Activated T-helper 2 cell treated with anti-CD3 and anti-CD28 coated beads, Interferon-gamma antibody, Interleukin-2, Interleukin-4, amounts not matched to agents 10 μg/mL and 5 μg/mL and 100 μg/mL, durations not matched to agents 14 hours and 24 hours and 36 hours (primary cell): ENCODE results near the gene HMGCS1. TPM values are rescaled to one million over a fixed set of nuclear protein-coding genes. Genes with fewer than 3 reads are reported as not detected.
A peak's percentile ranks its signal among the peaks of the same experiment; 100 is the strongest.

Experiments
- DNase-seq: peaks from one replicate; pipeline ENCODE4 v3.0.0; 2021; ENCODE audit warnings: low spot score
- H3K27ac Mint-ChIP-seq: one replicate; pipeline ENCODE4 v1.8.0; 2021; ENCODE audit warnings: mixed read lengths
- H3K27me3 Mint-ChIP-seq: one replicate; pipeline ENCODE4 v1.8.0; 2021; ENCODE audit warnings: low read depth, mixed read lengths
- H3K36me3 Mint-ChIP-seq: one replicate; pipeline ENCODE4 v1.8.0; 2021; ENCODE audit warnings: low read depth, mixed read lengths
- H3K4me1 Mint-ChIP-seq: one replicate; pipeline ENCODE4 v1.8.0; 2021; ENCODE audit warnings: low read depth, mixed read lengths
- H3K4me3 Mint-ChIP-seq: one replicate; pipeline ENCODE4 v1.8.0; 2021; ENCODE audit warnings: low read depth, mild to moderate bottlenecking, moderate library complexity, mixed read lengths
- H3K9me3 Mint-ChIP-seq: one replicate; pipeline ENCODE4 v1.8.0; 2021; ENCODE audit warnings: mixed read lengths
- intact Hi-C: fragments of 100-400 bp; cut with micrococcal nuclease; formaldehyde crosslinking; loops from one replicate; pipeline ENCODE4 v1.15.1; 2023
- total RNA-seq: library from RNA; stranded (reverse); gene quantifications from 2 replicates; pipeline ENCODE4 v1.2.3, GENCODE V29; 2022

The HMGCS1 gene
- total RNA-seq, 1 donor from 2014 or later, result 233 TPM

DNA sequence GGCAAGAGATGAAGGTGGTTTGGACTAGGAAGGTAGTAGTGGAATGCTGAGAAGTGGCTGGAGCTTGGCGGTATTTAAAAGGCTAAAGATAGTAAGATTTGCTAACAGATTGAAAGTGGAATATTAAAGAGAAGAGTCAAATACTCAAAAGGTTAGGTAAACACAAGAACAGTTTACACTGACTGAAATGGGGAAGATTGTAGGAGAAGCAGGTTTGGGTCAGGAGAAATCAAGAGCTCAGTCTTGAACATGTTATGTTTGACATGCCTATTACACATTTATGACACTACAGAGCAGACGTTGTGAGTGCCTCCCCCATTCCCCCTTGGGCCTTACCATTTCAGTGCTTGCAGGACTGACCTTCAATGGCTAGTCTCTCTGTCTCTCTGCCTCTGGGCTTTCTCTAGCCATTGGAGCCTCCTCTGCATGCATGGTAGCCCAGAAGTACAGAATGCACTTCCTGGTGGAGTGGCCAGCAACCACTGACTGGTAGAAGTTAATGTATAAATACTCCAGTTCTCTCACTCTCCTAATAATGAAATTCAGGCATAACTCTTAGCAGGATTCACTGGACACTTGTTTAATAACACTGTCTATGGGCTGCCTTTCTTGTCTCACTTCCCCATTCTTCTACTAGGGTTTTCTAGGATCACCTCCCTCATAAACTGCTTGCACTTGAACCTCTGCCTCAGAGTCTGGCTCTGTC lies 56.8 kb downstream of the HMGCS1 start:
- H3K9me3 Mint-ChIP-seq, result no peaks in the 10 kb centered on the region
- no peak for DNase-seq
- H3K27me3 Mint-ChIP-seq, result peaks cover 46% of the 10 kb centered on the region
- no peaks in the 10 kb centered on the region for H3K36me3 Mint-ChIP-seq
- intact Hi-C loops, result no loop called here
- H3K4me1 Mint-ChIP-seq, result no peaks in the 10 kb centered on the region
- no peak overlapping the region for H3K27ac Mint-ChIP-seq
- H3K4me3 Mint-ChIP-seq, result no peak overlapping the region

GRCh38 chr5:43255704-43256103 lies 57.5 kb downstream of the HMGCS1 start:
- Mint-ChIP-seq H3K27ac (no peak overlapping the region), H3K4me1 (no peaks in the 10 kb centered on the region)
- DNase-seq, result no peak

DNA sequence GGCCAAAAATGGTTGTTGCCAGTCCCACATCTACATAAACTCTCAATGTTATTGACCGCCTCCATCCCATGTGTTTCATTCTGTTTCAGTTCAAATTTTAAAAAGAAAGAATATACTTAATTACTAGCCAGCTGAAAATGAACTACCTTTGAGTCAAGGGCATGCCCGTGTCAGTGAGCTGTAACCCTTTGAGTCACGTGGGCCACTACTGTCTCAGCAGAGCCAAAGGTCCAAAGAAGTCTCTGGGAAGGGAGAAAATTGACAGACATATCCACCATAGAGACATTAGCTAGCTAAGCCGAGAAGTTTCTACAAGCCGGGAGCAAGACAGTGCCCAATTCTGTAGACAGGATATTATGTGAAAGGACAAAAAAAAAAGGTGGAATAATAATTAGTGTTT lies 61.5 kb downstream of the HMGCS1 start:
- intact Hi-C loops, result no loop called here
- DNase-seq, result no peak
- H3K9me3 Mint-ChIP-seq, result no peaks in the 10 kb centered on the region
- peaks cover 41% of the 10 kb centered on the region for H3K27me3 Mint-ChIP-seq
- H3K4me3 Mint-ChIP-seq, result no peak overlapping the region
- H3K4me1 Mint-ChIP-seq, result peaks cover 4% of the 10 kb centered on the region
- H3K36me3 Mint-ChIP-seq, result no peaks in the 10 kb centered on the region
- no peak overlapping the region for H3K27ac Mint-ChIP-seq

More at GRCh38 chr5:43255704-43256103, 57.5 kb downstream of the HMGCS1 start:
- intact Hi-C loops, result no loop called here
- Mint-ChIP-seq H3K36me3 (no peaks in the 10 kb centered on the region), H3K4me3 (no peak overlapping the region), H3K9me3 (no peaks in the 10 kb centered on the region), H3K27me3 (peaks cover 47% of the 10 kb centered on the region)

- Mint-ChIP-seq H3K9me3 (no peaks in the 10 kb centered on the region), H3K36me3 (no peaks in the 10 kb centered on the region), H3K27ac (no peak overlapping the region), H3K27me3 (peaks cover 14% of the 10 kb centered on the region), H3K4me1 (peaks cover 42% of the 10 kb centered on the region), H3K4me3 (no peak overlapping the region)
- intact Hi-C loops, result no loop called here
- DNase-seq, result no peak
Observed at GRCh38 chr5:43245724-43246385, 67.4 kb downstream of the HMGCS1 start.

DNA sequence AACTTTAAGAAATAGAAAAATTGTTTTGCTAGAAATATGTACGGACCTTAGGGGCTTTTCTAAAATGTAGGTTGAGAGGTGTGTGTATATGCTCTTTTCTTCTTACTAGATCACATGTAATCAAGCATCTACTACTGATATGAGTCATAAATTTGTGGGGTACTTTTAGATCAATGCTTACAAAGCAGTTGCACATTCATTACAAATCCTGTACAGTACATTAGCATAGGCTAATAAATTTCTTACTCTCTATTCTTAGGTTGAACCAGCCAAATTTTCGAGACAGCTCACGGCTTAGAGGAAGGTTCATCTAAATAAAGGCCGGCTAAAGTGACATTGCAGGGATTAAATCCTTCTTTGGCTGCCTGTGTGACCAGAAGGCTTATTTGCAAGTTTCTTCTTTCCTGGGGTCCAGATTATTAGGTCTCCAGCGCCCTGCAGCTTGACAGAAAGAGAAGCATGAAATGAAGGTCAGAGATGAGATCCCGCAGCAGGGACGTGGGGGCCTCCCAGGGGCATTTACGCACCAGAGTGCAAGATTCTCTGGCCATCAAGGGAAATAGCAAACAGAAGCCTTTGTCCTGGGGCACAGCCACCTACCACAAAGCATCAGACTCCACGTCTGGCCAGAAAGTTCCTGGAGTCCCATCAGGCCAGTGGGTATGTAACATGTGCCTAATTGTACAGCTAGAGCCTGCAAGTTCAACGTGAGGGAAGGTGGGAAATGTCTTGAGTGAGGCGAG lies 68.2 kb downstream of the HMGCS1 start:
- intact Hi-C loops, result loop anchor here (5.0 kb wide), 3 partner anchors 37 to 57 kb away; partner anchors contain the start of gene NIM1K
- Mint-ChIP-seq H3K36me3 (no peaks in the 10 kb centered on the region), H3K27ac (no peak overlapping the region), H3K27me3 (peaks cover 10% of the 10 kb centered on the region), H3K9me3 (no peaks in the 10 kb centered on the region), H3K4me3 (no peak overlapping the region), H3K4me1 (peaks cover 42% of the 10 kb centered on the region)
- DNase-seq, result no peak

- DNase-seq, result no peak
- Mint-ChIP-seq H3K4me3 (no peak overlapping the region), H3K4me1 (peaks cover 46% of the 10 kb centered on the region), H3K27ac (peak overlapping the region; percentile 24), H3K36me3 (no peaks in the 10 kb centered on the region), H3K27me3 (peaks cover 8% of the 10 kb centered on the region), H3K9me3 (no peaks in the 10 kb centered on the region)
- intact Hi-C loops, result loop anchor here (5.0 kb wide), 3 partner anchors 39 to 59 kb away; partner anchors contain the start of gene NIM1K
Observed at GRCh38 chr5:43243270-43243669, 69.9 kb downstream of the HMGCS1 start.

- Mint-ChIP-seq H3K27me3 (peaks cover 6% of the 10 kb centered on the region), H3K27ac (peak overlapping the region; percentile 33), H3K36me3 (no peaks in the 10 kb centered on the region), H3K4me1 (peaks cover 45% of the 10 kb centered on the region), H3K9me3 (no peaks in the 10 kb centered on the region), H3K4me3 (peak overlapping the region; percentile 11)
- DNase-seq, result no peak
- intact Hi-C loops, result loop anchor here (5.0 kb wide), 3 partner anchors 40 to 60 kb away; partner anchors contain the start of gene NIM1K
Observed at GRCh38 chr5:43242196-43242595, 71.0 kb downstream of the HMGCS1 start.

Other genes starting within 250 kb of the HMGCS1 start
- 37.4 and 40.3 TPM in 2 replicates for gene ZNF131, start 192.5 kb downstream of the HMGCS1 start, total RNA-seq
- 0.76 and 1.1 TPM in 2 replicates for gene NIM1K, start 121.2 kb downstream of the HMGCS1 start, total RNA-seq
- 10.9 and 13.0 TPM in 2 replicates for gene CCL28, start 99.0 kb upstream of the HMGCS1 start, total RNA-seq
- gene TMEM267, start 170.5 kb upstream of the HMGCS1 start, total RNA-seq, result 17.3 and 20.1 TPM in 2 replicates
- 6.3 and 8.3 TPM in 2 replicates for gene C5orf34, start 201.7 kb upstream of the HMGCS1 start, total RNA-seq
- 56.8 and 58.0 TPM in 2 replicates for gene PAIP1, start 243.7 kb upstream of the HMGCS1 start, total RNA-seq